B cell (primary cell): ENCODE results near the gene KDELR3. TPM values are rescaled to one million over a fixed set of nuclear protein-coding genes. Genes with fewer than 3 reads are reported as not detected.

Experiments
- ATAC-seq: fragments of 200-7000 bp; cut with Tn5 transposase; one replicate; pipeline ENCODE4 v1.10.0; 2021; ENCODE audit warnings: low read depth, mild to moderate bottlenecking, moderate number of reproducible peaks, moderate library complexity
- CTCF ChIA-PET: fragments of 350-600 bp; sonication (Branson Sonifier 250); formaldehyde crosslinking; loops from one replicate; lab custom pipeline; 2021; ENCODE audit warnings: antibody characterized with exemption, inconsistent platforms; lab: Charles Lee
- POLR2A ChIA-PET: fragments of 350-600 bp; sonication (Branson Sonifier 250); formaldehyde crosslinking; loops from one replicate; lab custom pipeline; 2021; ENCODE audit warnings: antibody characterized with exemption; lab: Charles Lee
- DNase-seq: peaks from one replicate; pipeline ENCODE4 v3.0.0; 2013
- H2AFZ ChIP-seq: 2 replicates; pipeline ENCODE4 v1.6.1; 2012; ENCODE audit warnings: mild to moderate bottlenecking, low read depth, low read length; ENCODE audit not compliant: insufficient read depth, poor library complexity, severe bottlenecking
- H3K27ac ChIP-seq, 2 donors: 1 replicate in 1 of 2; 2 replicates in 1 of 2; pipeline ENCODE4 v1.5.1; 2012 to 2013; ENCODE audit warnings: low read length in 2 of 2, mild to moderate bottlenecking in 2 of 2, moderate library complexity in 1 of 2
- H3K27me3 ChIP-seq, 4 experiments: fragments of 200-600 bp in 1 of 4; sonication (generic) in 1 of 4; replicated peaks in 1 of 4; 1 replicate in 2 of 4; 2 replicates in 2 of 4; pipeline versions ENCODE4 v1.6.1 to v1.7.0; 2013 to 2016; ENCODE audit warnings: low read length in 3 of 4, mild to moderate bottlenecking in 2 of 4, mixed read lengths in 1 of 4, moderate library complexity in 1 of 4; ENCODE audit not compliant: insufficient read depth in 4 of 4, control insufficient read depth in 3 of 4; ENCODE audit errors: control extremely low read depth in 1 of 4
- H3K36me3 ChIP-seq, 2 experiments: replicated peaks in 1 of 2; 1 replicate in 1 of 2; 2 replicates in 1 of 2; pipeline versions ENCODE4 v1.6.1 to v1.7.1; 2013; ENCODE audit warnings: low read length in 1 of 2; ENCODE audit not compliant: insufficient read depth in 2 of 2, control insufficient read depth in 1 of 2; ENCODE audit errors: control extremely low read depth in 1 of 2, extremely low read depth in 1 of 2
- H3K4me1 ChIP-seq, 2 donors: fragments of 200-600 bp in 1 of 2; sonication (generic) in 1 of 2; 1 replicate in 1 of 2; 2 replicates in 1 of 2; pipeline versions ENCODE4 v1.5.1 to v1.6.1; 2013 to 2017; ENCODE audit warnings: low read length in 2 of 2; ENCODE audit not compliant: control insufficient read depth in 2 of 2, insufficient read depth in 2 of 2
- H3K4me2 ChIP-seq: replicated peaks from 2 replicates; pipeline ENCODE3; 2012; ENCODE audit warnings: mild to moderate bottlenecking, low read depth, low read length; ENCODE audit not compliant: poor library complexity, severe bottlenecking
- H3K4me3 ChIP-seq, 5 experiments: fragments of 200-600 bp in 1 of 5; sonication (generic) in 1 of 5; 1 replicate in 3 of 5; 2 replicates in 2 of 5; pipeline versions ENCODE4 v1.5.1 to v1.7.0; 2011 to 2016; ENCODE audit warnings: low read length in 4 of 5, mild to moderate bottlenecking in 4 of 5, low read depth in 2 of 5, control low read depth in 1 of 5, moderate library complexity in 1 of 5; ENCODE audit not compliant: insufficient read depth in 1 of 5; ENCODE audit errors: control extremely low read depth in 1 of 5, extremely low read depth in 1 of 5
- H3K79me2 ChIP-seq: fragments of 200-600 bp; sonication (generic); one replicate; pipeline ENCODE4 v1.6.0; 2016; ENCODE audit warnings: low read length; ENCODE audit not compliant: control insufficient read depth, insufficient read depth
- H3K9ac ChIP-seq: fragments of 200-600 bp; sonication (generic); 2 replicates; pipeline ENCODE4 v1.6.1; 2017; ENCODE audit warnings: mild to moderate bottlenecking, low read length, moderate library complexity
- H3K9me3 ChIP-seq, 3 donors: one replicate each; pipeline versions ENCODE4 v1.6.1 to v1.7.1; 2013; ENCODE audit warnings: low read length in 2 of 3; ENCODE audit not compliant: control insufficient read depth in 2 of 3, insufficient read depth in 1 of 3; ENCODE audit errors: control extremely low read depth in 1 of 3
- H4K20me1 ChIP-seq: 2 replicates; pipeline ENCODE4 v1.6.0; 2012; ENCODE audit warnings: mild to moderate bottlenecking, low read length; ENCODE audit not compliant: insufficient read depth, control insufficient read depth, poor library complexity, severe bottlenecking
- H3K27ac Mint-ChIP-seq: one replicate; pipeline ENCODE4 v1.8.0; 2021; ENCODE audit warnings: mixed read lengths
- H3K27me3 Mint-ChIP-seq: one replicate; pipeline ENCODE4 v1.8.0; 2021; ENCODE audit warnings: mixed read lengths
- H3K4me1 Mint-ChIP-seq: one replicate; pipeline ENCODE4 v1.8.0; 2021; ENCODE audit warnings: mixed read lengths
- H3K4me3 Mint-ChIP-seq: one replicate; pipeline ENCODE4 v1.8.0; 2021; ENCODE audit warnings: mixed read lengths
- H3K9me3 Mint-ChIP-seq: one replicate; pipeline ENCODE4 v1.8.0; 2022; ENCODE audit warnings: mixed read lengths; ENCODE audit not compliant: insufficient read depth
- EZH2 ChIP-seq: IDR thresholded peaks from 2 replicates; pipeline ENCODE4 v1.6.1; 2012; ENCODE audit warnings: borderline replicate concordance, low read depth, mild to moderate bottlenecking, moderate library complexity, low read length; ENCODE audit not compliant: insufficient read depth, poor library complexity, severe bottlenecking
- WGBS: methylation state at CpG from one replicate; pipeline ENCODE4 v1.1.5; 2013; ENCODE audit warnings: missing lambda C conversion rate; ENCODE audit not compliant: insufficient coverage; 5-methylcytosine and 5-hydroxymethylcytosine counted together
- intact Hi-C: fragments of 100-400 bp; cut with micrococcal nuclease; formaldehyde crosslinking; loops from one replicate; pipeline ENCODE4 v1.10.0; 2022
- polyA plus RNA-seq: library from polyadenylated mRNA; depleted of rRNA; stranded (reverse); fragments of >200 nt; gene quantifications from 2 replicates; pipeline ENCODE4 v1.2.3, GENCODE V29; 2012
- total RNA-seq, 2 donors: library from RNA; stranded (reverse); fragments of 120-200 nt in 1 of 2; gene quantifications; 1 replicate in 1 of 2; 2 replicates in 1 of 2; pipeline versions ENCODE4 v1.2.3 to v1.2.4, GENCODE V29; 2013 to 2022
- TF ChIP-seq, protein P1 (sequence below): fragments of 200-600 bp; IDR thresholded peaks from one replicate; pipeline ENCODE4 v1.8.0; 2022; ENCODE audit warnings: antibody characterized with exemption, mild to moderate bottlenecking

The KDELR3 gene
- total and polyA plus RNA-seq, 2 donors (not counting 1 experiment from before 2014, with no cell fraction given): not detected

DNA sequence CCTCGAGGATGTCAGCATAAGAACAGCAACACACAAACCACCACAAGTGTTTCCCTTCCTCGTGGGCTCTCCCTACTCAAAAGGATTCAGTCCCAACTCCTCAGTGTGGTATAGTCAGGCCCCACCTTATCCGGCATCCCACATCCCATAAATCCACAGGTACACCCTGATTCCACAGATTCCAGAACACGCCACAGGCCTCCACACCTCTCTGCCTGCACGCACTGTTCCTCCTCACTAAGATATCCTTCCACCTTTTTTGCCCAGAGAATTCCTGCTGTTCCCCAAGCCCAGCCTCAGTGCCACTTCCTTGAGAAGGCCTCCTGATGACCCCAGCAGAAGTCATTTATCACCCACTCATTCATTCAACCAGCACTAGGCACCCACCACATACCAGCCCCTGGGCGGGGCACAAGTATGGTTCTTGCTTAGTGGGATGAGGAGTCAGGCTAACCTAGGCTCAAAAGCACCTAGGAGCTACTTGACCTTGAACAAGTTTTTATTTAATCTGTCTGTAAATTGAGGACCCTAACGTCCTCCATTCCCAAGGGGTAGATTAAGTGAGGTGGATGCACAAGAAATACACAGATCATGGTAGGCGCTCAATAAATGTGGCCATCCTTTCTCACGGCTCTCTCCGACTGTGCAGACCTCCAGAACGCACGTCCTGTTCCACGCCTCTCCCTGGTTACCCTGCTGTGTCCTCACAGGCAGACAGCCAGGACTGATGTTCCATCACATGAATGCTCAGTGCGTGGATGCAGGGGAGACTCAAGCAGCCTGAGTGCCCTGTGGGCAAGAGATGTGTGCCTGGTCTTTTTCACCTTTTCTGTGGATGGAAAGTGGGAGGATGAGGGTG, 10.8 kb upstream of the KDELR3 start:
- Histone ChIP-seq H3K79me2 (no peaks in the 10 kb centered on the region), H4K20me1 (no peaks in the 10 kb centered on the region), H3K4me1 (peaks cover 20 to 42% of the 10 kb centered on the region in 2 donors), H3K36me3 (no peaks in the 10 kb centered on the region), H3K9ac (no peak overlapping the region), H2AFZ (no peak overlapping the region), H3K9me3 (peaks cover 0 to 9% (median 0%) of the 10 kb centered on the region in 3 donors), H3K27ac (no peak overlapping the region), H3K27me3 (peaks cover 0 to 77% (median 41%) of the 10 kb centered on the region in 4 experiments), H3K4me2 (no peak overlapping the region), H3K4me3 (no peak overlapping the region)
- TF ChIP-seq EZH2: no peak
- TF ChIP-seq, protein P1, sequence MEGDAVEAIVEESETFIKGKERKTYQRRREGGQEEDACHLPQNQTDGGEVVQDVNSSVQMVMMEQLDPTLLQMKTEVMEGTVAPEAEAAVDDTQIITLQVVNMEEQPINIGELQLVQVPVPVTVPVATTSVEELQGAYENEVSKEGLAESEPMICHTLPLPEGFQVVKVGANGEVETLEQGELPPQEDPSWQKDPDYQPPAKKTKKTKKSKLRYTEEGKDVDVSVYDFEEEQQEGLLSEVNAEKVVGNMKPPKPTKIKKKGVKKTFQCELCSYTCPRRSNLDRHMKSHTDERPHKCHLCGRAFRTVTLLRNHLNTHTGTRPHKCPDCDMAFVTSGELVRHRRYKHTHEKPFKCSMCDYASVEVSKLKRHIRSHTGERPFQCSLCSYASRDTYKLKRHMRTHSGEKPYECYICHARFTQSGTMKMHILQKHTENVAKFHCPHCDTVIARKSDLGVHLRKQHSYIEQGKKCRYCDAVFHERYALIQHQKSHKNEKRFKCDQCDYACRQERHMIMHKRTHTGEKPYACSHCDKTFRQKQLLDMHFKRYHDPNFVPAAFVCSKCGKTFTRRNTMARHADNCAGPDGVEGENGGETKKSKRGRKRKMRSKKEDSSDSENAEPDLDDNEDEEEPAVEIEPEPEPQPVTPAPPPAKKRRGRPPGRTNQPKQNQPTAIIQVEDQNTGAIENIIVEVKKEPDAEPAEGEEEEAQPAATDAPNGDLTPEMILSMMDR: no peak
- POLR2A ChIA-PET: no interaction called here
- DNase-seq (no peak), ATAC-seq (no peak)
- Mint-ChIP-seq H3K27ac (peak overlapping the region; percentile 67), H3K4me3 (peak overlapping the region; percentile 84), H3K9me3 (no peaks in the 10 kb centered on the region), H3K4me1 (peaks cover 25% of the 10 kb centered on the region), H3K27me3 (peaks cover 57% of the 10 kb centered on the region)
- CTCF ChIA-PET: no interaction called here
- 89% methylated on average over 13 of the region's 14 CpGs for WGBS
- intact Hi-C loops: no loop called here

DNA sequence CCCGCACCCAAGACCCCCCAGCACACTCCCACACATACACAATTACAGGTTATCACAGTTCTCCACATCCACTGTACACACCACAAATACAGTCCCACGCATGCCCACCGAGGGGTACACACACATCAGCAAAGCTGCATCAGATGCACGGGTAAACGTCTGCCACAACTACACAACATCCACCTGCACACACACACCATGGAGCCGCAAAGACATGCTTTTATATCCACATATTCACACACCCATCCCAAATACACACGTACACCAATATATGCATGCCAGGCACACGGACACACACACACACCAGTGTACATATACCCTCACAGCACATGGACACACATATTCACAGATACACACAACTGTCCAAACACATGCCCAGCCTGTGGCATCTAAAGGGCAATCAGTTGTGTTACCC, 7.5 kb upstream of the KDELR3 start:
- intact Hi-C loops: no loop called here
- CTCF ChIA-PET: no interaction called here
- H3K27me3 Mint-ChIP-seq: peaks cover 59% of the 10 kb centered on the region
- H3K27ac Mint-ChIP-seq: no peak overlapping the region
- POLR2A ChIA-PET: interaction anchor here (0.6 kb wide), 1 partner anchor 34 kb away, joined by 5 read pairs; no protein-coding TSS in a partner anchor
- no peak overlapping the region for H3K9ac ChIP-seq
- H3K4me1 ChIP-seq: peaks cover 12 to 27% of the 10 kb centered on the region in 2 donors
- DNase-seq (no peak), ATAC-seq (no peak)
- peaks cover 0 to 74% (median 38%) of the 10 kb centered on the region in 4 experiments for H3K27me3 ChIP-seq
- no peaks in the 10 kb centered on the region for H3K9me3 ChIP-seq
- H3K4me2 ChIP-seq: no peak overlapping the region
- 86% methylated on average over 7 of the region's 8 CpGs for WGBS
- H4K20me1 ChIP-seq: no peaks in the 10 kb centered on the region
- TF ChIP-seq, protein P1: no peak
- TF ChIP-seq EZH2: no peak
- H3K27ac ChIP-seq: no peak overlapping the region
- H3K4me3 ChIP-seq: no peak overlapping the region
- H3K4me1 Mint-ChIP-seq: peaks cover 16% of the 10 kb centered on the region
- no peaks in the 10 kb centered on the region for H3K9me3 Mint-ChIP-seq
- H3K4me3 Mint-ChIP-seq: no peak overlapping the region
- no peaks in the 10 kb centered on the region for H3K36me3 ChIP-seq
- H2AFZ ChIP-seq: no peak overlapping the region
- no peaks in the 10 kb centered on the region for H3K79me2 ChIP-seq
